H1 (cell line): Measurements from ENCODE around the gene MYRIP. TPM values are rescaled to one million over a fixed set of nuclear protein-coding genes. Genes with fewer than 3 reads are reported as not detected.
A peak's percentile ranks its signal among the peaks of the same experiment; 100 is the strongest.

Experiments
- CTCF ChIA-PET: fragments of 300-600 bp; sonication (Branson Sonifier 250); formaldehyde crosslinking; loops from one replicate; lab custom pipeline; 2021; ENCODE audit not compliant: partially characterized antibody; lab: Charles Lee
- POLR2A ChIA-PET: fragments of 300-600 bp; sonication (Branson Sonifier 250); formaldehyde crosslinking; loops from one replicate; lab custom pipeline; 2021; ENCODE audit warnings: inconsistent platforms; ENCODE audit not compliant: partially characterized antibody; lab: Charles Lee
- DNase-seq, 2 experiments: peaks; one replicate each; pipeline versions ENCODE4 v3.0.0 to v3.0.0-alpha.2; 2010 to 2022; ENCODE audit warnings: low spot score in 2 of 2, low read depth in 1 of 2, mixed read lengths in 1 of 2
- FAIRE-seq: peaks from 2 replicates; lab custom pipeline; 2011; peaks lifted over from hg19 to GRCh38; lab: Jason Lieb, UNC
- H2AFZ ChIP-seq: 2 replicates; pipeline ENCODE4 v1.8.1; 2012; ENCODE audit warnings: low read length, inconsistent platforms
- H2AK5ac ChIP-seq: 2 replicates; pipeline ENCODE4 v1.6.1; 2013; ENCODE audit warnings: low read depth, low read length
- H2BK120ac ChIP-seq: replicated peaks from 2 replicates; pipeline ENCODE3; 2013; ENCODE audit warnings: low read depth, low read length, inconsistent platforms
- H2BK12ac ChIP-seq: 2 replicates; pipeline ENCODE4 v1.6.1; 2013; ENCODE audit warnings: low read depth, low read length
- H2BK15ac ChIP-seq: 2 replicates; pipeline ENCODE4 v1.6.1; 2013; ENCODE audit warnings: low read length
- H2BK20ac ChIP-seq: 2 replicates; pipeline ENCODE4 v1.6.1; 2013; ENCODE audit warnings: low read length
- H2BK5ac ChIP-seq: 2 replicates; pipeline ENCODE4 v1.6.1; 2013; ENCODE audit warnings: low read depth, low read length
- H3K14ac ChIP-seq: 2 replicates; pipeline ENCODE4 v1.6.1; 2013; ENCODE audit warnings: inconsistent platforms; ENCODE audit not compliant: insufficient read length
- H3K18ac ChIP-seq: 2 replicates; pipeline ENCODE4 v1.6.1; 2013; ENCODE audit warnings: low read length; ENCODE audit errors: extremely low read depth
- H3K23ac ChIP-seq: 2 replicates; pipeline ENCODE4 v1.6.1; 2013; ENCODE audit warnings: inconsistent platforms; ENCODE audit not compliant: insufficient read length
- H3K23me2 ChIP-seq: 2 replicates; pipeline ENCODE4 v1.6.1; 2013; ENCODE audit warnings: low read depth, low read length
- H3K27ac ChIP-seq: 2 replicates; pipeline ENCODE4 v1.6.1; 2011; ENCODE audit warnings: low read depth, low read length, inconsistent platforms
- H3K27me3 ChIP-seq, 4 experiments: replicated peaks in 1 of 4; 1 replicate in 1 of 4; 2 replicates in 3 of 4; pipeline versions ENCODE4 v1.6.1 to v1.8.1; 2011 to 2013; ENCODE audit warnings: low read length in 3 of 4, mild to moderate bottlenecking in 3 of 4, inconsistent platforms in 2 of 4, mixed read lengths in 2 of 4, moderate library complexity in 1 of 4; ENCODE audit not compliant: control insufficient read depth in 3 of 4, insufficient read depth in 3 of 4; ENCODE audit errors: extremely low read depth in 1 of 4
- H3K36me3 ChIP-seq, 4 experiments: 2 replicates each; pipeline versions ENCODE4 v1.6.1 to v1.8.1; 2011 to 2013; ENCODE audit warnings: mild to moderate bottlenecking in 4 of 4, low read length in 3 of 4, moderate library complexity in 2 of 4, control low read depth in 1 of 4, inconsistent platforms in 1 of 4; ENCODE audit not compliant: insufficient read depth in 4 of 4, control insufficient read depth in 2 of 4
- H3K4ac ChIP-seq: replicated peaks from 2 replicates; pipeline ENCODE3; 2013; ENCODE audit warnings: low read length, low read depth, mixed read lengths, inconsistent platforms; ENCODE audit not compliant: insufficient read length
- H3K4me1 ChIP-seq, 4 experiments: replicated peaks in 1 of 4; 1 replicate in 1 of 4; 2 replicates in 3 of 4; pipeline versions ENCODE4 v1.6.1 to v1.8.1; 2011 to 2013; ENCODE audit warnings: low read length in 3 of 4, inconsistent platforms in 2 of 4, mixed read lengths in 1 of 4; ENCODE audit not compliant: insufficient read depth in 4 of 4, control insufficient read depth in 3 of 4
- H3K4me2 ChIP-seq, 2 experiments: 2 replicates each; pipeline versions ENCODE4 v1.6.1 to v1.8.1; 2011 to 2013; ENCODE audit warnings: low read depth in 2 of 2, low read length in 2 of 2, control low read depth in 1 of 2, inconsistent platforms in 1 of 2, mild to moderate bottlenecking in 1 of 2; ENCODE audit not compliant: insufficient read depth in 1 of 2
- H3K4me3 ChIP-seq, 4 experiments: fragments of 200-600, 300-600 bp in 1 of 4; sonication (generic), shearing (Covaris generic), sonication (Bioruptor Twin) in 1 of 4; 2 replicates each; pipeline versions ENCODE4 v1.5.1 to v1.8.1; 2011 to 2016; ENCODE audit warnings: low read length in 4 of 4, low read depth in 3 of 4, control low read depth in 2 of 4, inconsistent platforms in 2 of 4, mild to moderate bottlenecking in 2 of 4, mixed read lengths in 1 of 4, moderate library complexity in 1 of 4; ENCODE audit not compliant: insufficient read depth in 2 of 4; ENCODE audit errors: extremely low read depth in 1 of 4
- H3K56ac ChIP-seq: replicated peaks from 2 replicates; pipeline ENCODE3; 2013; ENCODE audit warnings: low read depth, mild to moderate bottlenecking, mixed read lengths, low read length, inconsistent platforms; ENCODE audit not compliant: insufficient read length
- H3K79me1 ChIP-seq: 2 replicates; pipeline ENCODE4 v1.6.1; 2013; ENCODE audit warnings: low read depth, low read length, control low read depth
- H3K79me2 ChIP-seq, 2 experiments: 2 replicates each; pipeline versions ENCODE4 v1.6.1 to v1.8.1; 2012 to 2013; ENCODE audit warnings: low read length in 2 of 2, mild to moderate bottlenecking in 2 of 2, inconsistent platforms in 1 of 2; ENCODE audit not compliant: insufficient read depth in 2 of 2, control insufficient read depth in 1 of 2
- H3K9ac ChIP-seq, 4 experiments: replicated peaks in 1 of 4; 1 replicate in 1 of 4; 2 replicates in 3 of 4; pipeline versions ENCODE4 v1.6.1 to v1.8.1; 2011 to 2013; ENCODE audit warnings: low read depth in 3 of 4, low read length in 3 of 4, control low read depth in 2 of 4, mild to moderate bottlenecking in 2 of 4, moderate library complexity in 2 of 4, inconsistent platforms in 1 of 4; ENCODE audit errors: extremely low read depth in 1 of 4
- H3K9me3 ChIP-seq, 2 experiments: 2 replicates each; pipeline versions ENCODE4 v1.6.1 to v1.8.1; 2012 to 2013; ENCODE audit warnings: mild to moderate bottlenecking in 2 of 2, moderate library complexity in 2 of 2, control low read depth in 1 of 2, inconsistent platforms in 1 of 2, low read depth in 1 of 2, low read length in 1 of 2, mixed read lengths in 1 of 2; ENCODE audit not compliant: insufficient read depth in 2 of 2
- H4K20me1 ChIP-seq, 2 experiments: replicated peaks in 1 of 2; 2 replicates each; pipeline versions ENCODE3 to v1.8.1; 2011 to 2013; ENCODE audit warnings: inconsistent platforms in 2 of 2, low read length in 2 of 2, mild to moderate bottlenecking in 1 of 2; ENCODE audit not compliant: insufficient read depth in 2 of 2, control insufficient read depth in 1 of 2
- H4K5ac ChIP-seq: 2 replicates; pipeline ENCODE4 v1.6.1; 2013; ENCODE audit warnings: low read length, low read depth, mixed read lengths, inconsistent platforms; ENCODE audit not compliant: insufficient read length
- H4K8ac ChIP-seq: 2 replicates; pipeline ENCODE4 v1.8.0; 2013; ENCODE audit warnings: mild to moderate bottlenecking, moderate library complexity, low read length, inconsistent platforms; ENCODE audit not compliant: insufficient read depth; ENCODE audit errors: extremely low read depth
- H4K91ac ChIP-seq: replicated peaks from 2 replicates; pipeline ENCODE3; 2013; ENCODE audit warnings: low read length, mixed read lengths, inconsistent platforms; ENCODE audit not compliant: insufficient read length
- ASH2L ChIP-seq: fragments of 200-600, 300-600 bp; sonication (generic); IDR thresholded peaks from one replicate; pipeline ENCODE4 v1.7.1; 2017; ENCODE audit warnings: low read length
- ATF2 ChIP-seq: IDR thresholded peaks from 2 replicates; pipeline ENCODE4 v1.6.1; 2012; ENCODE audit warnings: low read length, inconsistent platforms
- CBX5 ChIP-seq: fragments of 300-800, 300-1000 bp; sonication (generic); IDR thresholded peaks from 2 replicates; pipeline ENCODE4 v1.7.1; 2016; ENCODE audit warnings: antibody characterized with exemption, low read length, low read depth
- CEBPB ChIP-seq: IDR thresholded peaks from 2 replicates; pipeline ENCODE4 v1.6.1; 2012; ENCODE audit warnings: low read depth, low read length
- HDAC2 ChIP-seq, 2 experiments: fragments of 300-600 bp in 1 of 2; sonication (generic) in 1 of 2; IDR thresholded peaks; 2 replicates each; pipeline ENCODE4 v1.6.1; 2011 to 2012; ENCODE audit warnings: low read depth in 2 of 2, low read length in 2 of 2, mild to moderate bottlenecking in 2 of 2, moderate library complexity in 2 of 2, borderline replicate concordance in 1 of 2, inconsistent platforms in 1 of 2
- KDM4A ChIP-seq: IDR thresholded peaks from one replicate; pipeline ENCODE4 v1.7.1; 2012; ENCODE audit warnings: low read depth, mild to moderate bottlenecking, moderate library complexity, low read length, inconsistent platforms; ENCODE audit not compliant: severe bottlenecking
- MAX ChIP-seq: IDR thresholded peaks from 2 replicates; pipeline ENCODE4 v1.6.1; 2012; ENCODE audit warnings: inconsistent platforms
- RBBP5 ChIP-seq: IDR thresholded peaks from 2 replicates; pipeline ENCODE4 v1.7.1; 2012; ENCODE audit warnings: low read depth, mild to moderate bottlenecking, inconsistent platforms, low read length, moderate library complexity, borderline replicate concordance
- RNF2 ChIP-seq: fragments of 200-900, 300-1000 bp; sonication (generic); IDR thresholded peaks from 2 replicates; pipeline ENCODE4 v1.7.1; 2016; ENCODE audit warnings: borderline replicate concordance, low read depth, mild to moderate bottlenecking, antibody characterized with exemption, low read length; ENCODE audit not compliant: poor library complexity, severe bottlenecking; ENCODE audit errors: missing control alignments
- WGBS, 2 experiments: shearing (Covaris generic) in 1 of 2; methylation state at CpG; one replicate each; pipeline versions ENCODE4 v1.1.6 to v1.1.7; 2013 to 2015; ENCODE audit warnings: low lambda C conversion rate in 2 of 2, mixed read lengths in 2 of 2, inconsistent platforms in 1 of 2, low coverage in 1 of 2, missing lambda C conversion rate in 1 of 2; ENCODE audit not compliant: insufficient replicate concordance in 2 of 2, insufficient coverage in 1 of 2, insufficient read length in 1 of 2; ENCODE audit errors: extremely low coverage in 1 of 2, missing lambda C conversion rate in 1 of 2; 5-methylcytosine and 5-hydroxymethylcytosine counted together
- polyA plus RNA-seq, 7 experiments: library from polyadenylated mRNA; depleted of rRNA in 3 of 7; stranded (reverse) in 5 of 7; unstranded in 2 of 7; fragments of >200 nt in 5 of 7; fragments of 200-250 nt in 2 of 7; gene quantifications; 1 replicate in 5 of 7; 2 replicates in 1 of 7; 4 replicates in 1 of 7; pipeline versions ENCODE4 v1.2.1 to v1.2.3, GENCODE V29; 2011 to 2013; ENCODE audit warnings: missing spikeins in 2 of 7, mixed read lengths in 2 of 7
- total RNA-seq: library from RNA; stranded (reverse); fragmentation: NEBNext Ultra II Directional; extraction: Animal tissue kit (Norgen Biotek cat#: 25700); gene quantifications from 2 replicates; pipeline ENCODE4 v1.2.1, GENCODE V29; 2021
- TF ChIP-seq, protein P1 (sequence below): IDR thresholded peaks from 2 replicates; pipeline ENCODE4 v1.6.1; 2011; ENCODE audit warnings: low read length, improper control_type of control experiment

MYRIP gene
- total and polyA plus RNA-seq, 2 of the 8 experiments (the other 6 are each of a cell fraction or from before 2014, with no cell fraction given): 0.54 to 4.3 TPM

- Histone ChIP-seq H2BK20ac (no peak overlapping the region), H2AFZ (no peak overlapping the region), H3K9ac (no peak overlapping the region), H2BK5ac (no peak overlapping the region), H3K27ac (no peak overlapping the region), H3K9me3 (no peaks in the 10 kb centered on the region), H4K91ac (no peak overlapping the region), H2AK5ac (no peak overlapping the region), H2BK120ac (no peak overlapping the region), H3K36me3 (no peaks in the 10 kb centered on the region), H3K79me1 (no peaks in the 10 kb centered on the region), H3K4me2 (no peak overlapping the region), H3K4ac (no peak overlapping the region), H3K4me3 (no peak overlapping the region), H4K20me1 (peaks cover 0 to 1% of the 10 kb centered on the region in 2 experiments), H2BK15ac (no peak overlapping the region), H3K14ac (no peak overlapping the region), H3K27me3 (no peaks in the 10 kb centered on the region), H3K56ac (no peak overlapping the region), H4K5ac (no peak overlapping the region), H2BK12ac (0 out of 2 replicates have a peak overlapping the region, but pooled peaks have one; percentile 21), H3K18ac (no peak overlapping the region), H3K79me2 (no peaks in the 10 kb centered on the region), H3K23me2 (no peaks in the 10 kb centered on the region), H3K23ac (no peak overlapping the region), H4K8ac (no peak overlapping the region; the same call in 1 of the 2 replicates), H3K4me1 (peaks cover 0 to 3% (median 0%) of the 10 kb centered on the region in 4 experiments; a peak in 1 of 7 replicates)
- DNase-seq (no peak), FAIRE-seq (no peak)
- CTCF ChIA-PET: interaction anchor here (1.0 to 1.7 kb wide), 6 partner anchors 10 to 79 kb away, joined by 3 to 5 read pairs (median 4); no protein-coding TSS in a partner anchor
- POLR2A ChIA-PET: no interaction called here
- WGBS, 2 experiments: 90% methylated on average over 7 of the region's 7 CpGs; no CpG with 5 or more reads in 1 of the 2 experiments
- TF ChIP-seq KDM4A (no peak), CBX5 (no peak), ATF2 (no peak), ASH2L (no peak), CEBPB (no peak), HDAC2 (IDR thresholded peaks at IDR 0.05; ENCODE audit: borderline replicate concordance in 1 of 2, low read depth in 2 of 2, low read length in 2 of 2) (no peak), RBBP5 (no peak), RNF2 (no peak), MAX (no peak)
- TF ChIP-seq, protein P1, sequence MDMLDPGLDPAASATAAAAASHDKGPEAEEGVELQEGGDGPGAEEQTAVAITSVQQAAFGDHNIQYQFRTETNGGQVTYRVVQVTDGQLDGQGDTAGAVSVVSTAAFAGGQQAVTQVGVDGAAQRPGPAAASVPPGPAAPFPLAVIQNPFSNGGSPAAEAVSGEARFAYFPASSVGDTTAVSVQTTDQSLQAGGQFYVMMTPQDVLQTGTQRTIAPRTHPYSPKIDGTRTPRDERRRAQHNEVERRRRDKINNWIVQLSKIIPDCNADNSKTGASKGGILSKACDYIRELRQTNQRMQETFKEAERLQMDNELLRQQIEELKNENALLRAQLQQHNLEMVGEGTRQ: no peak
Observed at GRCh38 chr3:40258064-40258463, 448.7 kb downstream of the MYRIP start.
